ENCODE results near the gene SPATA46.
A peak's percentile ranks its signal among the peaks of the same experiment; 100 is the strongest.
"Not testable (repeated sequence)": the region's sequence is repeated elsewhere in the genome, so short reads cannot be mapped to it uniquely, and the experiment has no call there.

SPATA46 gene

DNA sequence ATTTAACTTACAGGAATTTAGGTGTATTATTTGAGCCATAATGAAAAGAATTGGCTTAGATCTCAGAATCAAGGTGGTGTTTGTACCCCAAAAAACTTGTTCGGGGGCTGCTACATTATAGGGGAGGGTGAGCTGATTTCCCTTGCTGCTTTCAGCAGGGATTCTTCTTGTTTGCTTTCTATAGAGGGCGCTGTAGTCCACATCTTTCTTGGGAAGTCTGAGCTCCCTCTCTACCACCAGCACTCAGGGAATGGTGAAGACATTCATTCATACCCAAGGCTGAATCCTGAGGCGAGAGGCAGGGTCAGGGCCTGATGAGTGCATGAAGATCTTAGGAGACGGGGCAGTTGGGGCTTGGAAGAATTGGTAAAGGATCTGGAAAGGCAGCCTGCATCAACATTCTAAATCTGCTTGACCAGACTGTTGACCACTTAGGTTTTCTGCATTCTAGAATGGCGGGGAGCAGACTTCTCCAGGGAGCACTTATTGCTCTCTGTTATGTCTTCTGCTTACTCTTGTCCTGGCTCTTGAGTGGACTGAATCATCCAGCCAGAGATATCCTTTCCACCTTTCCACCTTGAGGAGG, 18.9 kb downstream of the SPATA46 start:
- DNase-seq (ENCODE audit: low read depth, low spot score), result peak; percentile 28

- no peak for DNase-seq (ENCODE audit: low read depth, low spot score)
These were observed 23.0 kb downstream of the SPATA46 start for GRCh38 chr1:162353702-162354101.

DNA sequence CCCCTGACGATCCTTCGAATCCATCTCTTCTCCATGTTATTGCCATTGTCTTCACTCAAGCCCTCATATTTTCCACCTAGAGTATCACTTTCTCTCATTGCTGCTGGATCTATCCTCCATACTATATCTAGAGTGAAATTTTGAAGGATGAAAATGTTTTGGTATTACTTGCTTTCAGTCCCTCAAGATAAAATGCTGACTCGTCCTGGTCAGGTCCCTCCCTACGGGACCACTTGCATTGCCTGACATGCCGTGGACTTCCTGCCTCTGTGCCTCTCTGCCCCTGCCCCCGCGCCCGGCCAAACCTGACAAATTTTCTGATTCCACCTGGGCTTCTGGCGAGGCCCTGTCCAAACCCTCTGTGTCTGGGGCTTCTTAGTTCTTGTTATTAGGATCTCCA, 23.6 kb downstream of the SPATA46 start:
- DNase-seq (ENCODE audit: low read depth, low spot score), result no peak

- not testable (repeated sequence) for DNase-seq (ENCODE audit: low read depth, low spot score)
These were observed 24.8 kb downstream of the SPATA46 start for GRCh38 chr1:162351874-162352273.

GRCh38 chr1:162351246-162351842, 25.3 kb downstream of the SPATA46 start:
- DNase-seq (ENCODE audit: low read depth, low spot score), result no peak

DNA sequence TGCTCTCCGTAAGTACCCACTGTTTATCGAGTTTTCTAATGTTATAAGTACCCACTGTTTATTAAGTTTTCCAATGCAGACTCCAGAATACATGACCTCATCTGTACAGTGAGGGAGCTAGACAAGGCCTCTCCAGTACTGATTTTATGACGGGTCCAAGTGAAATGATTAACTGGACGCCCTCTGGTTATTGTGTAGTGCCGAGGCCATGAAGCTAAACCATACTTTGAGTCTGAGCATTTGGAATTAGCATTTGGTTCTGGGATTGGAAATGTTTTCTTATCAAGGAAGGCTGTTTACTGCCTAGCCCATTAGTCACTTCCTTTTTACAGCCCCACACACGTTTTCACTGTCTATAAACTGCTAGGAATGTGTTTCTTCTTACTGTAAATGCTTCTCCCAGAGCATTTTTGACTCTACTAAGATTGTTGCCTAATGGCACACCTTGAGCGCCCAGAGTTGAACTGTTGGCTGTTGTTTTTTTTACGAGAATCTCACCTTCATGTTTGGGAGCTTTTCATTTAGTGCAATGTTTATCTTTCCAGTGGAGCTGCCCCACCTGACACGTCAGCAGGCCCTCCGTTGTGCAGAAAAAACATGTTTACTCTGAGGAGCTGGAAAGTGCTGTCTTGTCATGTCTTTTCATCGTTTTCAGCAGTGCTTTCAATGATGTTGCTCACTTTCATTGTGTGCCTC, 26.9 kb downstream of the SPATA46 start:
- peak; percentile 79 for DNase-seq (ENCODE audit: low read depth, low spot score)

GRCh38 chr1:162347281-162347680, 29.4 kb downstream of the SPATA46 start:
- no peak for DNase-seq (ENCODE audit: low read depth, low spot score)

- DNase-seq (ENCODE audit: low read depth, low spot score), result no peak
These were observed 33.2 kb downstream of the SPATA46 start for GRCh38 chr1:162343470-162343869.

DNA sequence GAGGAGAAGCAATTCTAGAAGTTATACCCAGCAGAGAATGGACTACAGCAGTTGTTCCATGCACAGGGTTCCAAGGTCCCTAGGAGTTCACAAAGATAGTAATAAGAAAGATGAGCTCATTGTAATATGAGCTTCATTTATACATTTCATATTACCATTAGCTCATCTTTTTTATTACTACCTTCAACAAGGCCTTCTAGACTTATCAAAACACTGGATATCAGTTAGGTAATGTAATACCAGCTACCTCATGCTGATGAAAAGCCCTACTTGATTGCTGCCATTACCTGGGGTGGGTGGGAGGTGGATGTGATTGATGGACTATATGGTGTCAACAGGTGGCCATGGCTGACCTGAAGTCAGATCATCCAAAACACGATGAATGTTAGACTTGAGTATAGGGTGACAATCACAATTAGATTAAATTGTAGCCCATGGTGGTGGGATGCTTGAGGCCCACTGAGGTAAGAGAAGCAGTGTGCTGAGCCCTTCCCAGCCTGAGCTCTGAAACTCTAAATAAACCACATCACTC, 34.1 kb downstream of the SPATA46 start:
- DNase-seq (ENCODE audit: low read depth, low spot score), result no peak

DNA sequence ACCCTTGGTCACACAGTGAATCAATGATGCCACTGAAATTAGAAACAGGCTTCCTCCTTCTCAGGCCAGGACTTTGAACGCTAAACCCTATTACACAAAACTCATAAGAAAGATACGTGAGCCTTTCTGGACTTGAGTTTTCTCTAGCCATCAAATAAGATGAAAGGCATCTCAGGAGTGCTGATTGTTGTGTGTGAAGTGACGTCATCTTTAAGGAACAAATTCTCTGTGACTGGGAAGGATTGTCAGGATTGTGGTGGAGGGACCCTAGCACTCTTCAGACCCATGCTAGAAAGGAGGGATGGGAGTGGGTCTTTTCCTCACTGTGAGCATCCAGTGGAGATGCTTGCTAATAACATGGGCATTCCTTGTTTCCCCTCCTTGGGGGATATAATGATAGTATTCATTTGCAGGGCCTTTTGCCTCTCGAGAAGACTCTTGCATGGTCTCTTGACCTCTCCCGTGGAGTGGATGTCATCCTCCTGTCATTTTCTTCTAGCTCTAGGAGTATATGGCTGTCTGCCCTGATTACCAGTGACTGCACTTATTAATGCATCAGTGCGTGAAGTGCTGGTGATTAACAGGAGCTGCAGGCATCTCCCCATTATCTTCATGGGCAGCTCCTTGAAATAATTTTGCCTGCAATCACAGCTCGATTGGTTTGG, 39.9 kb downstream of the SPATA46 start:
- no peak for DNase-seq (ENCODE audit: low read depth, low spot score)

GRCh38 chr1:162335126-162335525, 41.5 kb downstream of the SPATA46 start:
- DNase-seq (ENCODE audit: low read depth, low spot score), result peak; percentile 80

DNA sequence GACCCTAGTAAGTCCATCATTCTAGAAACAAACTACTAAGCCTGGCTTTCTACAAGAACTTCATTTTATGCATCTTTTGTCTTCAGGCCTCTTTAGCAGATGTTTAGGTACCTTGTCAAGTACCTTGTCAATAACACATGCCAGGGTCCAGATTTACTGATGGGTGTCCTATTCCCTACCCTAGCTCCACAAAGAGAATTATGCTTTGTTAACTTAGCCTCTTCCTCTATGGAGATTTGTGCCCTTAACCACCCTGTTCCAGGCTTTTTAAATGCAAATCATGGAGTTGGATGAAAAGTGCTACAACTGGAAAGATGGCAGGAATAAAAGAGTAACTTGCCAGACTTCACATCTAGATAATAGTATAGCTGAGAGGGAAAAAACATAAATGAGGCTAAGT, 42.7 kb downstream of the SPATA46 start:
- no peak for DNase-seq (ENCODE audit: low read depth, low spot score)

DNA sequence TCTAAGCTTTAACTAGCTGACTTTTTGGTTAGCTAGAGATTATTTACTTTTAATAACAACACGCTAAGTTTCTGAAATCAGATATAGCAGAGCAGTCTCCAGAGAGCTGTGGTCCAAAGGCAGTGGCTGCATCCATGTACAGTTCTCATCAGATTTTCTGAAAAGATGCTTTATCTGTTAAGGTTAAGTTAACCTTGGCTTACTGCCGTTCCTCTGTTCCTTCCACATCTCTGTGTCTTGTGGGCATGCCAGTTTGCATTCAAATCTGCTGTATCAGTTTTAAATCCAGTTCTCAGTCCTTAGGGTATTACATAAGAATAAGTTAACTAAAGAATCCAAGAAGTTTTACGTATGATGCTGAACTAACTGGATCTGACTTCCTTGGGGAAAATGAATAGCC, 46.8 kb downstream of the SPATA46 start:
- DNase-seq (ENCODE audit: low read depth, low spot score), result no peak

DNA sequence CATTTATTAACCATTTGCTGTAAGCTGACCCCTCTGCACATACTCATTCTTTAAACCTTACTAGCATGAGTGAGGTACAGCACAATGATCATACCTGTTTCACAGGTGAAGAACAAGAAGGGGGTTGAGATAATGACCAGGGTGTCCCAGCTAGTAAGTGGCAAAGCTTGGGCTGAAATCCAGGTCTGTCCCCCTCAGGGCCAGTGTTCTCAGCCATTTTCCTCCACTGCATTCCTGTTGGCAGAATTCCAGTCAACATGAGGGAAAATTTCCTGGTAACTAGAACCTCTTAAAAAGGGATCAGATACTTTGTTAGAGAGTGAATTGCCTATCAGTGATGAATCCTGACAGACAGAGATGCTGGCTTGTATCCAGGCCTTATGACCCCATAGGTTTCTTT, 48.1 kb downstream of the SPATA46 start:
- DNase-seq (ENCODE audit: low read depth, low spot score), result no peak

DNA sequence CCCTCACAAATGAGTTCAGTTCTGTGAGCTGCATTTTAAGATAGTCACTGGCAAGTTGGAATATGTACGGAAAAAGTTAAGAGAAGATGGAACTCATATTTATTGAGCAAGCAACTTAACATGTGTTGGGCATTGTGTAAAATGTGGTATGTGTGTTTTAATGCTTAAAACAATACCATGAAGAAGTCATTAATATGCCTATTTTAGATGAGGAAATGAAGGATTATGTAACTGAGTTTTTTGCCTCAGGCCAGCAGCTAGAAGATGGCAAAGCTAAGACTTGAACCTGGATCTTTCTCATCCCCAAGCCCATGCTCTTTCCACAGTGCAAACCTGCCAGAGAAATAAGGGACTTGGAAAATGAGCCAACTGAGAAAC, 48.9 kb downstream of the SPATA46 start:
- no peak for DNase-seq (ENCODE audit: low read depth, low spot score)

DNA sequence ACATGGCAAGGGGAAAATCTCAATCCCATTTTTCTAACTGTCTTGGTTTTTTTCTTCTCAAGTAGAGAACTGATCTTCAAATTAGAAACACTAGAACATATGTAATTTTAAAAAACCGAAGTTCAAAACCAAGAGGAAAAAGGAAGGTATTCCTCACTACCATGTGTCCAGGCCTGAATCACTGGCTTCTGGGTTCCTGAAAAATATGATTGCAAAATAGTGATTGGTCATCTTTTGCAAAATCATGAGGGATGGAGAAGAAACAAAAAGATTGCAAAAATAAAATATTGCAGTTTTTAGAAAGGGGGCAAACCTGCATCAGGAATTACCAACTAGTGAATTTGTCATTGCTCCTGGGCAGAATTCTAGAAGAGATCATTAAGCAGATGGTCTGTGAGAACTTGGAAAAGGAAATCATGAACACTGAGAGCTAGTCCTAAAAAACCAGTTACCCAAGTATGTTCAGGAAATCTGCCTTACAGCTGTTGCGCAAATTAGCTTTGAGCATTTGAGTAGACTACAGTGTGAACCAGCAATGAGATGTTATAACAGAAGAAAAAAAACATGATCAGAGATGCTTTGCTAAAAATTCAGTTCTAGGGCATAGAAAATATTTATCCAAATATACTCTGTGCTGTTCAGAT, 49.4 kb downstream of the SPATA46 start:
- DNase-seq (ENCODE audit: low read depth, low spot score), result no peak

GRCh38 chr1:162326559-162326958, 50.1 kb downstream of the SPATA46 start:
- no peak for DNase-seq (ENCODE audit: low read depth, low spot score)

DNA sequence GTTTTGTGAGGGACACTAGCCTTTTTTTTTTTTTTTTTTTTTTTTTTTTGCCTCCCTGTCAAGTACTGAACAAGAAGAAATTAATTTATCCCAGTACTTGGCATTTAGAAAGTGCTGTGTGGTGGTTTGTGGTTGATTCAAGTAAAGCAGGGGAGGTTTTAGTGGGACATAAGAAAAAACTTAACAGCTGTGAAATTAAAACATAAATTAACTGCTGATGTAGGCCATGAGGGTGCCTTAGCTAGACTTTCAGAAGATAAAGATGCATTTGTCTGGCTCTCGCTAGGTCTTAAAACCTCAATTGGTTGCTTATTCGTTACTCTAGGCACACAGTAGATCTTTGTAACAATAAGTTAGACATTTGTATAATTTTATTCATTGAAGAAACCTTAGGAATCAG, 52.3 kb downstream of the SPATA46 start:
- peak; percentile 18 for DNase-seq (ENCODE audit: low read depth, low spot score)

All from astrocyte of the hippocampus (primary cell).